Measurements from ENCODE around the gene MRE11. TPM values are rescaled to one million over a fixed set of nuclear protein-coding genes. Genes with fewer than 3 reads are reported as not detected.

Gene MRE11
- total RNA-seq, 3 donors from 2014 or later: 15.3 to 18.0 (median 16.9) TPM

DNA sequence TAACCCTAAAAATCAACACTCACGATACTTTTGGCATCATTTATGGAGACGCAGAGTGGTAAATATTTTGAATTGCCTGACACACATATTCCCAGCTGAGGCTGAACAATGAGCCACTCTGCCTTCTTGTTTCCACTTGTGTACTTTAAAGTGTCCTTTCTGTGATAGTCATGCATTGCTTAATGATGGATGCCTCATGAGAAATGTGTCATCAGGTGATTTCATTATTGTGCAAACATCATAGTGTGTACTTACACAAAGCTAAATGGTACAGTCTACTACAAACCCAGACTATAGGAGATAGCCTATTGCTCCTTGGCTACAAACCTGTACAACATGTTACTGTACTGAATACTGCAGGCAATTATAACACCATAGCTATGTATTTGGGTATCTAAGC, 44.2 kb downstream of the MRE11 start:
- H3K4me1 ChIP-seq (ENCODE audit: low read depth): no peaks in the 10 kb centered on the region
- no peak overlapping the region for H3K4me3 ChIP-seq
- TF ChIP-seq, protein P1, sequence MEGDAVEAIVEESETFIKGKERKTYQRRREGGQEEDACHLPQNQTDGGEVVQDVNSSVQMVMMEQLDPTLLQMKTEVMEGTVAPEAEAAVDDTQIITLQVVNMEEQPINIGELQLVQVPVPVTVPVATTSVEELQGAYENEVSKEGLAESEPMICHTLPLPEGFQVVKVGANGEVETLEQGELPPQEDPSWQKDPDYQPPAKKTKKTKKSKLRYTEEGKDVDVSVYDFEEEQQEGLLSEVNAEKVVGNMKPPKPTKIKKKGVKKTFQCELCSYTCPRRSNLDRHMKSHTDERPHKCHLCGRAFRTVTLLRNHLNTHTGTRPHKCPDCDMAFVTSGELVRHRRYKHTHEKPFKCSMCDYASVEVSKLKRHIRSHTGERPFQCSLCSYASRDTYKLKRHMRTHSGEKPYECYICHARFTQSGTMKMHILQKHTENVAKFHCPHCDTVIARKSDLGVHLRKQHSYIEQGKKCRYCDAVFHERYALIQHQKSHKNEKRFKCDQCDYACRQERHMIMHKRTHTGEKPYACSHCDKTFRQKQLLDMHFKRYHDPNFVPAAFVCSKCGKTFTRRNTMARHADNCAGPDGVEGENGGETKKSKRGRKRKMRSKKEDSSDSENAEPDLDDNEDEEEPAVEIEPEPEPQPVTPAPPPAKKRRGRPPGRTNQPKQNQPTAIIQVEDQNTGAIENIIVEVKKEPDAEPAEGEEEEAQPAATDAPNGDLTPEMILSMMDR (IDR thresholded peaks at IDR 0.05): no peak
- no peak for DNase-seq
- no peaks in the 10 kb centered on the region for H3K36me3 ChIP-seq (ENCODE audit: low read depth)
- ATAC-seq: peak; percentile 34
- intact Hi-C loops (cut with DNase I, micrococcal nuclease): no loop called here
- no peaks in the 10 kb centered on the region for H3K9me3 ChIP-seq

DNA sequence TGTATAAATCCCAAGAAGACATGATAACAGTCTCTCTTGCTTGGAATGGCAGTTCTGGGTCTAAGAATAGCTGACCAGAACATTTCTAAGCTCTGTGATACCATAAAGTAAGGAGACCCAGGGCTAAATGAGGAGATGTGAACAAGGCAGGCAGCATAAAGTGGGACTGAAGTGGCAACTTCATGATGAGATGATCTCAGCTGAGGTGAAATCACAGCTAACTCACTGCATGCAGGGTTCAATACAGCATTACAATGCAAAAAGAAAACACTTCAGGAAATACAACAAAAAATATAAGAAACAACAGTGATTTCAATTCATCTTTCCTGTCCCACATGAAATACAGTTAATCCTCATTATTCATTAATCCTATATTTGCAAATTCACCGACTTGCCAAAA, 44.6 kb downstream of the MRE11 start:
- H3K4me3 ChIP-seq: no peak overlapping the region
- TF ChIP-seq, protein P1 (IDR thresholded peaks at IDR 0.05): no peak
- no peaks in the 10 kb centered on the region for H3K36me3 ChIP-seq (ENCODE audit: low read depth)
- intact Hi-C loops (cut with DNase I, micrococcal nuclease): no loop called here
- DNase-seq (no peak), ATAC-seq (no peak)
- no peaks in the 10 kb centered on the region for H3K4me1 ChIP-seq (ENCODE audit: low read depth)
- H3K9me3 ChIP-seq: no peaks in the 10 kb centered on the region

DNA sequence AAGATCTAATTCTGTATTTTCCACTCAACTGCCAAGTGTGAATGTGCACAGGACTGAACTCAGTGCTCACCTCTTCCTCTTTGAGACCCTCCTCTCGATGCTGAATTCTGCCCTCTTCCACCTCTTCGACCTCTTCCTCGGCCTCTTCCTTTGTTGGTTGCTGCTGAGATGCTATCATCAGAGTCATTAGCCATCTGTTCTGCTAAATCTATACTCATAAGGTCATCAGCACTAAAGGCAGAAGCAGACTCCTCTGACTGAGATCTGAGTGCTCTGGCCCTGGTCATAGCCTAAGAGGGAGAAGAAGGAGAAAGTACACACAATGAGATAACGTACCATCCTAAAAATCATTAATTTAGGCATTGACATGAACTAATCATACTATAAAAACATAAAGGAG, 46.5 kb downstream of the MRE11 start:
- intact Hi-C loops (cut with DNase I, micrococcal nuclease): no loop called here
- TF ChIP-seq, protein P1 (IDR thresholded peaks at IDR 0.05): no peak
- Histone ChIP-seq H3K36me3 (ENCODE audit: low read depth) (no peaks in the 10 kb centered on the region), H3K4me3 (no peak overlapping the region), H3K9me3 (no peaks in the 10 kb centered on the region), H3K4me1 (ENCODE audit: low read depth) (no peaks in the 10 kb centered on the region)
- ATAC-seq (no peak), DNase-seq (no peak)

DNA sequence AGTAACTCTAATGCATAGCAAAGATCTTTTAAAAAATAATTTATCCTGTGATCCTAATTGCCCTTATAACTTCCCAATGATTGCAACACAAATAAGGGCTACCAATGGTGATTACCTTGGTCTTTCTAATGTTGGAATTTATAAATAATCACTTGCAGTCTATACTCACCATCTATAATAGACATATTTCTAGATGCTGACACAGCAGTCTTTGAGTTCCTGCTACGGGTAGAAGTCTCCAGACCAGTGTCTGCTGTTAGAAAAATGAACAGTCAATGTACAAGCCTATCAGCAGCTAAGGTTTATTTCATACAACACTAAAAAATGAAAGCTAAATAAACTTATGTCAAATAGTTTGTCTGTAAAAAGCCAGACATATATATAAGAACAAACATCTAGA, 48.0 kb downstream of the MRE11 start:
- TF ChIP-seq, protein P1 (IDR thresholded peaks at IDR 0.05): no peak
- Histone ChIP-seq H3K4me3 (no peak overlapping the region), H3K36me3 (ENCODE audit: low read depth) (no peaks in the 10 kb centered on the region), H3K4me1 (ENCODE audit: low read depth) (no peaks in the 10 kb centered on the region), H3K9me3 (no peaks in the 10 kb centered on the region)
- ATAC-seq (no peak), DNase-seq (no peak)
- intact Hi-C loops (cut with DNase I, micrococcal nuclease): no loop called here

DNA sequence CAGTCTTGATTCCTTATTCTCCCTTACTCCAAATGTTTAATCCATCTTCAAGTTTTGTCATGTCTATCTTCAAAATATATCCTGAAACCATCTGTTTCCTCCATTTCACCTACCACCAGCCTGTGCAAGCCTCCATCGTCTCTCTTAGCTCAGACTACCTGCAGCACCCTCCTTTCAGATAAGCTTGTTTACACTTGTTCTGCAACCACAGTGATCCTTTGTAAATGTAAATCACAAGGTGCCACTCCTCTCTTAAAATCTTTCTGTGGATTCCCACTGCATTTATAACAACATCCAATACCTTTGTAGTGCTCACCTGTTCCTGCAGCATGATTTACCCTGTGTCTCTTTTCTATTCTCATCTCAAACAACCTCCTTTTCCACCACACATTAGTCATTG, 60.6 kb downstream of the MRE11 start:
- ATAC-seq: no peak

More for the DNA sequence above, 60.6 kb downstream of the MRE11 start:
- intact Hi-C loops (cut with DNase I, micrococcal nuclease): no loop called here
- H3K4me1 ChIP-seq (ENCODE audit: low read depth): no peaks in the 10 kb centered on the region
- no peaks in the 10 kb centered on the region for H3K36me3 ChIP-seq (ENCODE audit: low read depth)
- no peaks in the 10 kb centered on the region for H3K9me3 ChIP-seq
- TF ChIP-seq, protein P1 (IDR thresholded peaks at IDR 0.05): no peak
- no peak for DNase-seq
- H3K4me3 ChIP-seq: no peak overlapping the region

All from mucosa of descending colon (tissue), 3 donors.